ENCODE data around the gene USPL1.
A peak's percentile ranks its signal among the peaks of the same experiment; 100 is the strongest.
"Not testable (repeated sequence)": the region's sequence is repeated elsewhere in the genome, so short reads cannot be mapped to it uniquely, and the experiment has no call there.

USPL1 gene

GRCh38 chr13:30617315-30618185 is at the start of gene USPL1:
Gene USPL1, plus strand, starts transcription at chr13:30617920. Its CDS starts 3,221 bp downstream, at chr13:30621141.
- peak within 1 kb of the TSS; percentile 98 for H3K4me3 ChIP-seq (ENCODE audit: low read depth, low read length)

DNA sequence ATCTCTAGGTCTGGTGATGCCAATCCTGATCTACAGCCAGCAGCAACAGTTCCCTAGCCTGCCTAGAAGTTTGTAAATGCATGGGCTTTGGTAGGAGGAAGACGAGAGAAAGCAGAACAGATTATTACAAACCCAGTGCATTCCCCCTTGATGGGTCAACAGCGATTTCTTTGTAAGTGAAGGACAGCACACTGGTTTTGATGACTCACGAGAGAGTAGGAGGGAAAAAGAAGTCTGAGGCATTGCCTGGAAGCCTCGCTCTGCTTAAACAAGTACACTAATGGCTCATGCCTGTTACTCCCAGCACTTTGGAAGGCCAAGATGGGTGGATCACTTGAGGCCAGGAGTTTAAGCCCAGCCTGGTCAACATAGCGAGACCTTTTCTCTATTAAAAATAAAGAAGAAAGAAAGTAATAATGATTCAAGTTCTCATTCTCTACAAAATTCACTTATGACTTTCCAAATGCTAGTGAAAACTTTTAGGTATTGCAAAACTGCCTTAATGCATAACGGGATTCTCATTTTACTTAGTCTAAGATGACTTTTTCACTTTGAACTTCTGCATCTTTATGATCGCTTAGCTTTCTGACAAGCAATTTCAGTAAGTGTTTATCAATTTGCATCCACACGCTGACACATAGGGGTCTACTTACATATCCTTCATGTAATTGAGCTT is 47.7 kb upstream of the USPL1 start:
- no peak overlapping the region for H3K4me3 ChIP-seq (ENCODE audit: low read depth, low read length)

- no peak overlapping the region for H3K4me3 ChIP-seq (ENCODE audit: low read depth, low read length)
Observed at GRCh38 chr13:30570691-30571090, 47.0 kb upstream of the USPL1 start.

- H3K4me3 ChIP-seq (ENCODE audit: low read depth, low read length) = no peak overlapping the region
Observed at GRCh38 chr13:30572859-30573275, 44.9 kb upstream of the USPL1 start.

GRCh38 chr13:30576528-30576927 is 41.2 kb upstream of the USPL1 start:
- H3K4me3 ChIP-seq (ENCODE audit: low read depth, low read length) = no peak overlapping the region

DNA sequence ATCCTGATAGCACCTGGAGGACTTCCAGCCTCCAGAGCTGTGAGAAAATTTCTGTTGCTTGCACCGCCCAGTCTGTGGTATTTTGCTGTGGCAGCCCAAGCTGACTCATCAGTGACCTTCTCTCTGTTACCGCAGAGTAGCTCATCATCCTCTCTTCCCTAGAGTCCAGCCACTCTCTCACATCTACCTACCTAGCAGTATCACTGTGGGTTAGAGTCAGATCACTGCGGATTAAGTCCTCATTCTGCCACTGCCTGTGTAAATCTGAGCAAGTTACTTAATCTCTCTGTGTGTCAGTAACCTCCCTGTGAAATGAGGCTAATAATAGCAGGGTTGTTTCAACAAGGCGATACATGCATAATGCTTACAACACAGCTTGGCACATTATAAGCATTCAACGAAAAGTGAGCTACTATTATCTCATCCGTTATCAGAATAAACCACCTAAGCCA is 40.3 kb upstream of the USPL1 start:
- no peak overlapping the region for H3K4me3 ChIP-seq (ENCODE audit: low read depth, low read length)

GRCh38 chr13:30580852-30581502 is 36.7 kb upstream of the USPL1 start:
- no peak overlapping the region for H3K4me3 ChIP-seq (ENCODE audit: low read depth, low read length)

DNA sequence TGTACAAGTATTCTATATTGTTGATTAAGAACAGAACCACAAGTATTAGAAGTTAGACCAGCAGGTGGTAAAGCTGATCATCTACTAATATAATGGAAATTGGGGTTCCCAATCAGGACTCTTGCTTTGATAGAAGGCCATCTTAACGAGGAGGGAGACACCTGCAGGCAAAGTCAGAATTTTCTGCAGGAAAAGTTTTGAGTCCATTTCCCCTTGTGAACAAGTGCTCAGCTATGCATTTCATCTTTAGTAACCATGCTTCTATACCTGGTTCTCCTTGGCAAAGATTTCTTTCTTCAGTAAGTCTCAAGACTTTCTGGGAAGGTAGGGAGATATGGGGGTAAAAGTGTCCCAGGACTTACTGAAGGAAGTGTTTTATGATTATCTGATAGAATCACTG is 36.1 kb upstream of the USPL1 start:
- H3K4me3 ChIP-seq (ENCODE audit: low read depth, low read length) = no peak overlapping the region

GRCh38 chr13:30584051-30584731 is 33.5 kb upstream of the USPL1 start:
- no peak overlapping the region for H3K4me3 ChIP-seq (ENCODE audit: low read depth, low read length)

DNA sequence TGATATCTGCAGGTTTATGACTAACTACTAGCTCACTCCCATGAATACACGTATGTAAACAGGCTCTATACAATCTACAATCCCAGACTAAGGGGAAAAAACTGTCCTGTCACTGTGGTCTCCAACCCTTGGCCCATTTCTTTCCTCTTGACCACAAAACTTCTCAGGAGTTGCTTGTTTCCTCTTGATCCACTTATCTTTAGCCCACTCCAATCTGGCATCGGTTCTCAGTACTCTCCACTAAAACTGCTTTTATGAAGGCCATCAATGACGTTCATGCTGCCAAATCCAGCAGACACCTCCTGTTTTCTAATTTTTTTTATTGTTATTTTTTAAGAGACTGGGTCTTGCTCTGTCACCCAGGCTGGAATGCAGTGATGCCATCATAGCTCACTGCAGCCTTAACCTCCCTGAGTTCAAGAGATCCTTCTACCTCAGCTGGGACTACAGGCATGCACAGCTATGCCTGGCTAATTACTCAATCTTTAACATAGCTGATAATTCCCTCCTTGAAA is 31.9 kb upstream of the USPL1 start:
- no peak overlapping the region for H3K4me3 ChIP-seq (ENCODE audit: low read depth, low read length)

DNA sequence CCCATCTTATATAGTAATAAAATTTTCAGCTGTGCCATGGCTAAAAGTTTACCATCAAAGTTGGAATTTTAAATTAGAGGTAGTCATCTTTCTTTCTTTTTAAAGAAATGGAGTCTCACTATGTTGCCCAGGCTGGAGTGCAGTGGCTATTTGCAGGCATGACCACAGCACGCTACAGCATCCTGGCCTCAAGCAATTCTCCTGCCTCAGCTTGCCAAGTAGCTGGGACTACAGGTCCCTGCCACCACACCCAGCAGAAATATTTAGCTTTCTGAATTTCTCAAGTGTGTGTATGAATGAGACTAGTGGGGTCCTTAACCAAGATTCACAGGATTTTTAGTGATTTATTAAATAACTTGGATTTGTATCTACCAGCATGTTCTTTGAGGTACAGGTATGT is 30.5 kb upstream of the USPL1 start:
- H3K4me3 ChIP-seq (ENCODE audit: low read depth, low read length) = no peak overlapping the region

DNA sequence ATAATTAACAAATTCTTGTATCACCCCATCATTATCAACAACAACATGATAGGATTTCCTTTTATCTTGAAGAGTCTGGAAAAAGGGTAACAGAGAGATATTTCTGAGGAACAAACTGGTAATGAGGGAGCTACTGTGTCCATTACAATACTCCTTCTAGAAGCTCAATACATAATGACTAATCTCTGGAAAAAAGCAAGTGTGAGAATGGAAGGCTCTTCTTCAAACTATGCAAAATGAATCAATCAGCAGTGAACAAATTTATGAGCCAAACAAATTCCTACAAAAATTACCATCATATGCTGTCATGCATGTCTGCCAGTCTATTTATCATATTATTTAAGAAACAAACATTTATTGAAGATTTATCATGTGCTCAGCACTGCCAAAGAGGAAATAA is 30.0 kb upstream of the USPL1 start:
- H3K4me3 ChIP-seq (ENCODE audit: low read depth, low read length) = no peak overlapping the region

GRCh38 chr13:30593001-30593400 is 24.7 kb upstream of the USPL1 start:
- no peak overlapping the region for H3K4me3 ChIP-seq (ENCODE audit: low read depth, low read length)

DNA sequence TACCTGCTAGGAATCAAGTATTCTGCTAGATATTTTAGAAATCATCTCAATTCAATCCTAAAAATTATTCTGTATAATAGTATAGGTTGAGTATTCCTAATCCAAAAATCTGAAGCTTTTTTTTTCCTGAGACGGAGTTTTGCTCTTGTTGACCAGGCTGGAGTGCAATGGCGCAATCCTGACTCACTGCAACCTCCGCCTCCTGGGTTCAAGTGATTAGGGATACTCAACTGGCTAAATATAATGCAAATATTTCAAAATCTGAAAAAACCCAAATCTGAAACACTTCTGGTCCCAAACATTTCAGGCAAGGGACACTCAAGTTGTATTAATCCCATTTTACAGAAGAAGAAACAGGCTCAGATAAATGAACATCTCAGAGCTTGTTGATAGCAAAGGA is 17.2 kb upstream of the USPL1 start:
- no peak overlapping the region for H3K4me3 ChIP-seq (ENCODE audit: low read depth, low read length)

GRCh38 chr13:30601836-30602235 is 15.9 kb upstream of the USPL1 start:
- no peak overlapping the region for H3K4me3 ChIP-seq (ENCODE audit: low read depth, low read length)

DNA sequence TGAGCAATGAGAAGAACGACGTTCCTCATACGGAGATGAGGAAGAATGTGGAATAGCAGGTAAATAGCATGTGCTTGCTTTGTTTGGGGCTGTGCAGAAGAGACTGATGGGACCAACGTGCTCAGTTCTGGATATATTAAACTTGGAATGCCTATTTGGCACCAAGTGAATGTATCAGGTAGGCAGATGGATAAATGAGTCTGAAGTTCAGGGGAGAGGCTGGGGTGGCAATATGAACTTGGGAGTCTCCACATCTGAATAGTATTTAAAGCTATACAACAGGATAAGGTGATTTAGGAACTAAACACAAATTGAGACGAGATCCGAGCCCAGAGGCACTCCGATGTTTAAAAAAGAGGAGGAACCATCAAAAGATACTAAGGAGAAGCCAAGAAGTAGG is 12.7 kb upstream of the USPL1 start:
- H3K4me3 ChIP-seq (ENCODE audit: low read depth, low read length) = no peak overlapping the region

- H3K4me3 ChIP-seq (ENCODE audit: low read depth, low read length) = not testable (repeated sequence)
Observed at GRCh38 chr13:30607186-30607585, 10.5 kb upstream of the USPL1 start.

DNA sequence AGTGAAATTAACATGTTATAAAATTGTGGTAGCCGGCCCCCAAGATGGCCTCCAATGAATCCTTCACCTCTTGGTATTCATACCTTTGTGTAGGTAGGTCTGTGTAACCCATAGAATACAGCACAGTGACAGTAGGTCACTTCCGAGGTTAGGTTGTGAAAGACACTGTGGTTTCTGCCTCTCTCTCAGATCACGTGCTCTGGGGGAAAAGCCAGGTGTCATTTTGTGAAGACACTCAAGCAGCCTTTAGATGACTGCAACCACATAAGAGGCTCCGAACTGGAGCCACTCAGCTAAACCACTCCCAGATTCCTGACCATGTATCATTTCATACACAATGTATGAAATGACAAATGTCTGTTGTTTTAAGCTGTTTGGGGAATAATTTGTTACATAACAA is 9.8 kb upstream of the USPL1 start:
- no peak overlapping the region for H3K4me3 ChIP-seq (ENCODE audit: low read depth, low read length)

- no peak overlapping the region for H3K4me3 ChIP-seq (ENCODE audit: low read depth, low read length)
Observed at GRCh38 chr13:30608364-30608763, 9.4 kb upstream of the USPL1 start.

DNA sequence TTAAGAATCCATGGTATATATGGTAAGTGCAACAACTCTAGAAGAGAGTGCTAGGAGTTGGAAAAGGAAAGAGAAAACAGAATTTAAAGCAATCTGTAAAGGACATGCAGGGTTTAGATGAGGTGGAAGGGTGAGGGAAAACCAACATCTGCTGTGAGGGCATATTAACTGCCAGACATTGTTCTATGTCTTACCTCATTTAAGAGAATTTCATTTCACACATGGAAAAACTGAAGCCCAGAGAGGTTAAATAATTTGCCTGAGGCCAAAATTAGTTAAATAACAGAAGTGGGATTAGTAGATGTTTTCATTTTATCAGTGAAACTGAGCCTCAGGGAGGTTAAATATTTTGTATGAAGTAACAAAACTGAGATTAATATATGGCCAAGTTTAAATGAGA is 7.4 kb upstream of the USPL1 start:
- H3K4me3 ChIP-seq (ENCODE audit: low read depth, low read length) = no peak overlapping the region

DNA sequence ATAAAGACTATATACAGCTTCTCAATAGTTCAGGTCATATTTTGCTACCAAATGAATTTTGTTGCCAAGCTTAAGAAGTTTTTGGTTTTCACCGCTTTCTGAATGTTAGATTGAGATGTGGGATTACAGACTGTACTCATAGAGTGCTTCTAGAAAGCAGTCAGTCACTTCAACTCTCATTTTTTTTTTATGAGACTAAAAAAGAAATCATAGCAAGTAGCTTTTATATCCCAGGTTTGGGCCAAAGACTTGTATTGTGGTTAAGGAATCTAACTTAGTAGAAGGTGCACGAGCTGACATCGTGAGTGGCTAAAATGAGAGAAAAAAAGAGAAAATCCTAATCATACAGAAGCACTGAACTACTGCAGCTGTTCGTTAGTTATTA is 2.2 kb upstream of the USPL1 start:
- no peak overlapping the region for H3K4me3 ChIP-seq (ENCODE audit: low read depth, low read length)

All from iPS-11a (cell line).